Stimulated activated effector memory CD8-positive, alpha-beta T cell treated with anti-CD3 and anti-CD28 coated beads, Interleukin-12 subunit alpha, Interleukin-12 subunit beta, amount 100 ng/mL, for 72 hours (primary cell): Measurements from ENCODE around the gene SMPDL3A.

Experiments used
- ATAC-seq: fragments of 150-1000 bp; cut with Tn5 transposase; 2 replicates; pipeline ENCODE4 v1.10.0; 2021
- DNase-seq, 2 donors: peaks; one replicate each; pipeline ENCODE4 v3.0.0; 2021 to 2022; ENCODE audit warnings: low spot score in 2 of 2
- H3K27ac Mint-ChIP-seq: one replicate; pipeline ENCODE4 v1.8.0; 2022; ENCODE audit warnings: mild to moderate bottlenecking, mixed read lengths
- H3K36me3 Mint-ChIP-seq: one replicate; pipeline ENCODE4 v1.8.0; 2022; ENCODE audit warnings: mild to moderate bottlenecking, mixed read lengths
- H3K4me1 Mint-ChIP-seq: one replicate; pipeline ENCODE4 v1.8.0; 2022; ENCODE audit warnings: mixed read lengths
- H3K4me3 Mint-ChIP-seq: one replicate; pipeline ENCODE4 v1.8.0; 2022; ENCODE audit warnings: mild to moderate bottlenecking, mixed read lengths
- H3K9me3 Mint-ChIP-seq: one replicate; pipeline ENCODE4 v1.8.0; 2022; ENCODE audit warnings: mixed read lengths

Gene SMPDL3A

GRCh38 chr6:122845464-122845863, 56.4 kb downstream of the SMPDL3A start:
- Mint-ChIP-seq H3K36me3 (no peaks in the 10 kb centered on the region), H3K4me3 (no peak overlapping the region), H3K4me1 (peaks cover 6% of the 10 kb centered on the region), H3K9me3 (no peaks in the 10 kb centered on the region), H3K27ac (no peak overlapping the region)
- ATAC-seq (no peak), DNase-seq (no peak)

- no peak for DNase-seq
- Mint-ChIP-seq H3K27ac (no peak overlapping the region), H3K9me3 (peaks cover 3% of the 10 kb centered on the region), H3K4me3 (no peak overlapping the region), H3K4me1 (peaks cover 6% of the 10 kb centered on the region), H3K36me3 (no peaks in the 10 kb centered on the region)
- no peak for ATAC-seq
Observed at GRCh38 chr6:122845916-122846612, 57.0 kb downstream of the SMPDL3A start.

GRCh38 chr6:122853259-122853995, 64.4 kb downstream of the SMPDL3A start:
- peaks cover 3% of the 10 kb centered on the region for H3K9me3 Mint-ChIP-seq
- no peak overlapping the region for H3K4me3 Mint-ChIP-seq
- no peaks in the 10 kb centered on the region for H3K36me3 Mint-ChIP-seq
- no peak for DNase-seq
- no peak for ATAC-seq
- H3K4me1 Mint-ChIP-seq: no peaks in the 10 kb centered on the region
- H3K27ac Mint-ChIP-seq: no peak overlapping the region
